ENCODE data around the gene PARP8. TPM values are rescaled to one million over a fixed set of nuclear protein-coding genes. Genes with fewer than 3 reads are reported as not detected.

Gene PARP8
- total and polyA plus RNA-seq, 2 of the 8 experiments (the other 6 are each of a cell fraction or from before 2014, with no cell fraction given) = 16.6 to 30.6 TPM

GRCh38 chr5:50875002-50875344, 208.5 kb downstream of the PARP8 start:
- no peak overlapping the region for H3K9ac ChIP-seq (replicated peaks in 1 of 4; ENCODE audit: extremely low read depth in 1 of 4, low read depth in 3 of 4, low read length in 3 of 4)
- no peak overlapping the region for H3K4ac ChIP-seq (replicated peaks; ENCODE audit: insufficient read length, low read depth, low read length)
- no peak for TF ChIP-seq HDAC6 (IDR thresholded peaks at IDR 0.05; ENCODE audit: low read depth, low read length)
- no peak for TF ChIP-seq GABPA (IDR thresholded peaks at IDR 0.05; ENCODE audit: borderline replicate concordance, insufficient read depth, low read length)
- no peak for TF ChIP-seq CREB1 (IDR thresholded peaks at IDR 0.05)
- H2AFZ ChIP-seq (ENCODE audit: low read length) = no peak overlapping the region
- no peak overlapping the region for H3K27ac ChIP-seq (ENCODE audit: low read depth, low read length)
- no peaks in the 10 kb centered on the region for H3K4me1 ChIP-seq (replicated peaks in 1 of 4; ENCODE audit: control insufficient read depth in 3 of 4, insufficient read depth in 4 of 4, low read length in 3 of 4)
- DNase-seq (ENCODE audit: low read depth in 1 of 2, low spot score in 2 of 2) = no peak
- H2BK120ac ChIP-seq (replicated peaks; ENCODE audit: low read depth, low read length) = no peak overlapping the region
- no peak overlapping the region for H4K8ac ChIP-seq (ENCODE audit: extremely low read depth, insufficient read depth, low read length)
- H3K23me2 ChIP-seq (ENCODE audit: low read depth, low read length) = no peaks in the 10 kb centered on the region
- H4K20me1 ChIP-seq (replicated peaks in 1 of 2; ENCODE audit: control insufficient read depth in 1 of 2, insufficient read depth in 2 of 2, low read length in 2 of 2) = no peaks in the 10 kb centered on the region
- no peak overlapping the region for H3K4me2 ChIP-seq (ENCODE audit: insufficient read depth in 1 of 2, low read depth in 2 of 2, low read length in 2 of 2)
- no peak overlapping the region for H2BK15ac ChIP-seq (ENCODE audit: low read length)
- no peaks in the 10 kb centered on the region for H3K36me3 ChIP-seq (ENCODE audit: control insufficient read depth in 2 of 4, insufficient read depth in 4 of 4, low read length in 3 of 4)
- H3K4me3 ChIP-seq (ENCODE audit: extremely low read depth in 1 of 4, insufficient read depth in 2 of 4, low read depth in 3 of 4, low read length in 4 of 4) = no peak overlapping the region
- H3K79me1 ChIP-seq (ENCODE audit: low read depth, low read length) = no peaks in the 10 kb centered on the region
- no peak for FAIRE-seq
- H2BK12ac ChIP-seq (ENCODE audit: low read depth, low read length) = no peak overlapping the region
- H3K79me2 ChIP-seq (ENCODE audit: control insufficient read depth in 1 of 2, insufficient read depth in 2 of 2, low read length in 2 of 2) = no peaks in the 10 kb centered on the region
- 100% methylated on average over 1 of the region's 1 CpG; no CpG with 5 or more reads in 1 of the 2 experiments for WGBS, 2 experiments (ENCODE audit: extremely low coverage in 1 of 2, insufficient coverage in 1 of 2, insufficient read length in 1 of 2, insufficient replicate concordance in 2 of 2, low coverage in 1 of 2, low lambda C conversion rate in 2 of 2, missing lambda C conversion rate in 1 of 2)
- no peak overlapping the region for H3K18ac ChIP-seq (ENCODE audit: extremely low read depth, low read length)
- no peak overlapping the region for H3K23ac ChIP-seq (ENCODE audit: insufficient read length)
- H2BK20ac ChIP-seq (ENCODE audit: low read length) = no peak overlapping the region
- ChIA-PET POLR2A (ENCODE audit: partially characterized antibody) (no interaction called here), CTCF (ENCODE audit: partially characterized antibody) (no interaction called here)
- H3K27me3 ChIP-seq (replicated peaks in 1 of 4; ENCODE audit: control insufficient read depth in 3 of 4, extremely low read depth in 1 of 4, insufficient read depth in 3 of 4, low read length in 3 of 4) = no peaks in the 10 kb centered on the region
- H4K91ac ChIP-seq (replicated peaks; ENCODE audit: insufficient read length, low read length) = no peak overlapping the region
- H2AK5ac ChIP-seq (ENCODE audit: low read depth, low read length) = no peak overlapping the region
- no peaks in the 10 kb centered on the region for H3K9me3 ChIP-seq (ENCODE audit: insufficient read depth in 2 of 2, low read depth in 1 of 2, low read length in 1 of 2)
- no peak overlapping the region for H2BK5ac ChIP-seq (ENCODE audit: low read depth, low read length)
- no peak overlapping the region for H4K5ac ChIP-seq (ENCODE audit: insufficient read length, low read depth, low read length)
- no peak overlapping the region for H3K56ac ChIP-seq (replicated peaks; ENCODE audit: insufficient read length, low read depth, low read length)
- no peak overlapping the region for H3K14ac ChIP-seq (ENCODE audit: insufficient read length)

Data from H1 (cell line).